DND-41 (cell line): ENCODE measurements around the gene CD69.

ENCODE experiments used
- CTCF ChIP-seq: IDR thresholded peaks from 2 replicates; pipeline ENCODE4 v1.5.1; 2012; ENCODE audit warnings: borderline replicate concordance, low read length, moderate library complexity, mild to moderate bottlenecking; ENCODE audit not compliant: poor library complexity, severe bottlenecking; ENCODE audit errors: extremely low read depth
- EZH2 ChIP-seq: IDR thresholded peaks from 3 replicates; pipeline ENCODE4 v1.6.1; 2012; ENCODE audit warnings: borderline replicate concordance, low read depth, mild to moderate bottlenecking, moderate library complexity, low read length, inconsistent platforms; ENCODE audit not compliant: severe bottlenecking

GRCh38 chr12:9773216-9773877 is 12.6 kb upstream of the CD69 start:
- TF ChIP-seq CTCF (no peak), EZH2 (no peak)
